Measurements from ENCODE around the gene TP63. TPM values are rescaled to one million over a fixed set of nuclear protein-coding genes. Genes with fewer than 3 reads are reported as not detected.

The TP63 gene
- total and polyA plus RNA-seq, 2 experiments from 2014 or later, result not detected

GRCh38 chr3:189636048-189636447 lies 4.9 kb downstream of the TP63 start (continued):
- TF ChIP-seq ZNF462 (CRISPR knock-in tag; IDR thresholded peaks at IDR 0.05) (no peak), ZNF114 (CRISPR knock-in tag; IDR thresholded peaks at IDR 0.05) (no peak)

- no peaks in the 10 kb centered on the region for H3K9me3 Mint-ChIP-seq
- H3K36me3 Mint-ChIP-seq (ENCODE audit: low read depth), result no peaks in the 10 kb centered on the region
- Histone ChIP-seq H3K4me1 (ENCODE audit: insufficient read depth) (peaks cover 34% of the 10 kb centered on the region), H3F3A (replicated peaks; ENCODE audit: low read depth) (no peaks in the 10 kb centered on the region), H3K79me2 (replicated peaks; ENCODE audit: insufficient read depth) (no peaks in the 10 kb centered on the region), H3K27me3 (ENCODE audit: insufficient read depth) (no peaks in the 10 kb centered on the region), H2AFZ (no peak overlapping the region), H3K4me2 (no peak overlapping the region), H3K4me3 (no peak overlapping the region), H3K36me3 (ENCODE audit: insufficient read depth) (no peaks in the 10 kb centered on the region), H4K20me1 (replicated peaks; ENCODE audit: insufficient read depth) (no peaks in the 10 kb centered on the region), H3K9me2 (ENCODE audit: insufficient read depth) (no peaks in the 10 kb centered on the region), H3K27ac (ENCODE audit: low read depth) (no peak overlapping the region)
- TF ChIP-seq ZNF331 (CRISPR knock-in tag; IDR thresholded peaks at IDR 0.05; ENCODE audit: low read depth) (no peak), CTCF (conservative IDR thresholded peaks at IDR 0.05; ENCODE audit: low read depth in 2 of 2) (no peak), ETS1 (IDR thresholded peaks at IDR 0.05) (no peak)
- ATAC-seq (no peak), DNase-seq (ENCODE audit: low spot score) (no peak)
- H3K27me3 Mint-ChIP-seq (ENCODE audit: insufficient read depth, low read depth, poor library complexity), result no peaks in the 10 kb centered on the region
- no peak overlapping the region for H3K4me3 Mint-ChIP-seq
- H3K27ac Mint-ChIP-seq, result no peak overlapping the region
- H3K4me1 Mint-ChIP-seq, result peaks cover 38% of the 10 kb centered on the region
Observed at GRCh38 chr3:189637750-189638149, 6.6 kb downstream of the TP63 start.

Data from GM23338 (cell line).